KBM-7 (cell line): ENCODE measurements around the gene CLIC5.
A peak's percentile ranks its signal among the peaks of the same experiment; 100 is the strongest.

Source experiments
- DNase-seq: peaks from one replicate; pipeline ENCODE4 v3.0.0-alpha.2; 2015
- in situ Hi-C: fragments of 300-500 bp; cut with MboI; formaldehyde crosslinking; loops from 2 replicates; pipeline ENCODE4 v1.14.3; 2020; ENCODE audit warnings: low sequenced_read_pairs, low pct_unique_long_range_greater_than_20kb, mixed read lengths

CLIC5 gene

GRCh38 chr6:46015119-46015968 lies at the start of gene CLIC5:
Gene CLIC5, minus strand, starts transcription at chr6:46015860. Its CDS starts 318 bp downstream, at chr6:46015542.
- peak; percentile 8 for DNase-seq
- in situ Hi-C loops, result no loop called here

GRCh38 chr6:46062991-46063390 lies 47.3 kb upstream of the CLIC5 start:
- DNase-seq, result no peak
- in situ Hi-C loops, result no loop called here

- DNase-seq, result no peak
Observed at GRCh38 chr6:46062312-46062711, 46.7 kb upstream of the CLIC5 start.

DNA sequence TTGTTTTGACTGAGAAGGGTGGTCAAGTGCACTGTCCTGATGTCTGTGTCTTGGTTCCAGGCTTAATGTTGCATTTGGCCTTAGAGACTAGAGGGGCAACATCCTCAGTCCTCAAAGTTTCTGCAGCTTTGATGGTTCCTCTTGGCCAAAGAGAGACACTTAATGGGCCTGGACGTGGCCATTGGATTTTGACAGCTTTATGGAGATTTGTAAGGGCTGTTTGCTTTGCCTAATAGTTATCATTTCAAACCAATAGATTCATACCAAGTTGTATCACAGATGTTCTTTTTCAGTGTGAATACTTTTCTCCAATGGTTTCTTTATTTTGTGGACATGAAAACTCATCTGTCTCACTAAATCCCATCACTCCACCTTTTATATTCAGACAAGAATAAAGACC lies 45.8 kb upstream of the CLIC5 start:
- no peak for DNase-seq
- in situ Hi-C loops, result no loop called here

More at GRCh38 chr6:46062312-46062711, 46.7 kb upstream of the CLIC5 start:
- in situ Hi-C loops, result no loop called here

GRCh38 chr6:46059608-46060007 lies 43.9 kb upstream of the CLIC5 start:
- no peak for DNase-seq
- in situ Hi-C loops, result no loop called here

DNA sequence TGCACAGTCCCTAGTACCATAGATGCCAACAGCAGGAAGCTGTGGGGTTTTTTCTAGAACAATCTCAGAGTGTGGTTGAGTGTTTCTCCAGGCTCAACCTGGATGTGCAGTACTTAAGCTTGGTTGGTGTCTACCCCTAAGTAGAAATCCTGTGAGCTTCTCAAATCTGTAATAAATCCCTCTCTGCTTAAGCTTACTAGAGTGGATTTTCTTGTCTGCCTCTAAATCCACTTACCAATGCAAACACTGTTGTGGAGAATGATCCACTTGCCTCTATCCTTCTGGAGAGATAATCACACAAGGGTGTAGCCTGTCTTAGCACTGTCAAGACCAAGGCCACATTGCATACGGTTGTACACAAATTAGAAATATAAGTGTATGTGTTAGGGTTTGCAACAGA lies 43.3 kb upstream of the CLIC5 start:
- in situ Hi-C loops, result no loop called here
- DNase-seq, result no peak

DNA sequence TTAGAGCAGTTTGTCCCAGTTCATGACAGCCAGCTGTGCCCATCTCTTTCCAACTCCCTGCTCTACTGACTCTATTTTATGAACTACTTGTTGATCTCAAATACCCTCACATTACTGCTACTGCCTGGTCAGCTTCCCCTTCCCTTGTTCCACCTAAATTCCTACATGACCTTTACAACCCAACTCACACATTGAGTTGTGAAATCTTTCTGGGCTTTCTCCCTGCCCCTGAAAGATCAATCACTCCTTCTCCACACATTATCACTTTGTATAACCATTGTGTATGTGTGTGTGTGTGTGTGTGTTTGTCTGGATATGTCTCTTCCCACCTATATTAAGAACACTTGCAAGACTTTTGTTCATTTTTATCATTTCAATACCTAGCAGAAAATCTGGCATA lies 42.1 kb upstream of the CLIC5 start:
- in situ Hi-C loops, result no loop called here
- DNase-seq, result no peak

DNA sequence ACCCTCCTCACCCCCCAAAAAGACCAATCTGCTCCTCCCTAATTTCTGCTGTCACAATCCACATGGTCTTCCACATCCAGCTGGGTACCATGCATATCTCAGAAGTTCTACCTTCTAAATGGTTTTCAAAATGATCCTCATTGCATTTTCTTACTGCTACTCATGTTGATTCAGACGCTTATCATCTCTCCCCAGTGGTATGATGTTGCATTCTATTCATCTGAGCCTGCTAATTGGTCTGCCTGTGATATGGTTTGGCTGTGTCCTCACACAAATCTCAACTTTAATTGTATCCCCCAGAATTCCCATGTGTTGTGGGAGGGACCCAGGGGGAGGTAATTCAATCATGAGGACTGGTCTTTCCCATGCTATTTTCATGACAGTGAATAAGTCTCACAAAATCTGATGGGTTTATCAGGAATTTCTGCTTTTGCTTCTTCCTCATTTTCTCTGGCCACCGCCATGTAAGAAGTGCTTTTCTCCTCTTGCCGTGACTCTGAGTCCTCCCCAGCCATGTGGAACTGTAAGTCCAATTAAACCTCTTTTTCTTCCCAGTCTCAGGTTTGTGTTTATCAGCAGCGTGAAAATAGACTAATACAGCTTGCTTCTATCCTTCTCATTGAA lies 41.4 kb upstream of the CLIC5 start:
- in situ Hi-C loops, result no loop called here
- DNase-seq, result no peak

DNA sequence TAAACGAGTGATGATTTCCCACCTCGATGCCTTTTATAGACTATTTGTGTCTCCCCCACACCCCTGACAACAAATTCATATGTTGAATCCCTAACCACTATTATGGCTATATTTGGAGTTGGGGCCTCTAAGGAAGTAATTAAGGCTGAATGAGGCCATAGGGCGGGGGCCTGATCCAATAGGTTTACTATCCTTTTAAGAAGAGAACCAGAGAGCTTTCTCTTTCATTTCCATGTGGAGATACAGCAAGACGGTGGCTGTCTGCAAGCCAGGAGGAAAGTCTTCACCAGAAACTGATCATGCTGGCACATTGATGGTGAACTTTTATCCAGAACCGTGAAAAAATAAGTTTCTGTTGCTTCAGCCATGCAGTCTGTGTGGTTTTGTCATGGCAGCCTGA lies 38.9 kb upstream of the CLIC5 start:
- no peak for DNase-seq
- in situ Hi-C loops, result no loop called here

- no peak for DNase-seq
- in situ Hi-C loops, result no loop called here
Observed at GRCh38 chr6:46053039-46053933, 37.6 kb upstream of the CLIC5 start.

DNA sequence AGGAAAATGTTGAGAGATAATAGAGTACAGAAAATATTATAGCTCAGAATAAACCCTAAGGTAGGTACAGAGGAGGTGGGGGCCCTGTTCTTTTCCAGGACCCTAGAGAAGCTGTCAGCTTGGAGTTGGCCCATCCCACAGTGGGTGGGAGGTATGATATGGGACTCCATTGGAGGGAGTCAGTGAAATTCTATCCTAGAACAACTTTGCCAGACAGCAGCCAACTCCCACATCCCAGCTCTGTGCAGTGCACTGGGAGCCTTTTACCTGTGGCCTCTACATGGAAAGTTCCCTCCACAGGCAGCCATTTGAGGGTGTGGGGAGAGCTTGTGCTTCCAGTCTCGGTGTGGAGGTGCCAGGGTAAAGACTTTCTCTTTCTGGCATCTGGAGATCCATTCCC lies 36.8 kb upstream of the CLIC5 start:
- in situ Hi-C loops, result no loop called here
- no peak for DNase-seq

DNA sequence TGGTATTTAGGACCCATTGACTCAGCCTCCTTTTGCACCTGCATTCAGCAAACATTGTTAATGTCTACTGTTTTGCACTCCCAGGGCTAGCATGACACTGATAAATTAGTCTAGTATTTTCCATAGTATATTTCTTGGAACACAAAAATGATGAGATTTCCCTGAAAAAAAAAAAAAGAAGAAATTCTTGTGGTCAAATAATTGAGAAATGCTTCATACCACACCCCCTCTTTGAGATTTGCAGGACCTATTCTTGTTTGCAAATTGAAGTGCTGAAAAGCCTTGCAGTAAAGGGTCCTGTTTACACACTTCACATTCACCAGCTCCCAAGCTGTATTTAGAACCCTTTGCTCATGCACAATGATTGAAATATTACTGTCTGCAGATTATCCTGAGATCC lies 36.3 kb upstream of the CLIC5 start:
- in situ Hi-C loops, result no loop called here
- DNase-seq, result no peak

- in situ Hi-C loops, result no loop called here
- DNase-seq, result no peak
Observed at GRCh38 chr6:46050845-46051405, 35.3 kb upstream of the CLIC5 start.

DNA sequence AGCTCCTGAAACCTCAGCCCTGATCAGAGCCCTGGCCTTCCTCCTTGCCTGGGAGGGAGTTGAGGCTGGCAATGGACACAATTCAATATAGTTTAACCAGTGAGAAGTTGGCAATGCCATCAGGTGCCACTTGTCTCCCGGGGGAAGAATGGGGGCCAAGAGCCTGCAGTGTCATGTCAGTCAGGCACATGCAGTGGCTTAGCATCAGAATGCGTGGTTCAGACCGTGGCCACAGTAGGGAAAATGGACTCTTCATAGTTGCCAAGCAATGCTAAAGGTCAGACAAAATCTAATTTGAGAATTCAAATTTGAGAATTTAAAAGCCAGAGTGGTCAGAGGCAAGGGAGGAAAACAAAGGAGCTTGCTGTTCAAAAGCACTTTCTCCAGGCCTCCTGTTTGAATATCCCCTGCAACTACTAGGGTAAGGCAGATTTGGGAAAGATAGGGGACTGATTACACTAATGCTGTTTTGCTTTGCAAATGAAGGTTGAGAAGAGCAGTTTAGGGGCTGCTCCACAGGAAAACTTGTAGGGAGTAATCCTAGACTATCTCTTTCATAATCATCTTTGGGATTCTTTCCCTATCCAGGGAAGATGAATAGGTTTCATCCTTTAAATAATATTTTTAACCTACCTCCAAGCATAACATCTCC lies 33.1 kb upstream of the CLIC5 start:
- DNase-seq, result no peak
- in situ Hi-C loops, result no loop called here

- DNase-seq, result no peak
- in situ Hi-C loops, result no loop called here
Observed at GRCh38 chr6:46046558-46047174, 31.0 kb upstream of the CLIC5 start.

GRCh38 chr6:46044881-46045617 lies 29.4 kb upstream of the CLIC5 start:
- peak; percentile 22 for DNase-seq

GRCh38 chr6:46042355-46042999 lies 26.8 kb upstream of the CLIC5 start:
- peak; percentile 60 for DNase-seq
- in situ Hi-C loops, result no loop called here

More at GRCh38 chr6:46044881-46045617, 29.4 kb upstream of the CLIC5 start:
- in situ Hi-C loops, result no loop called here
